Activated CD4-positive, alpha-beta T cell treated with anti-CD3 and anti-CD28 coated beads for 36 hours (primary cell): ENCODE data around the gene RASSF7. TPM values are rescaled to one million over a fixed set of nuclear protein-coding genes. Genes with fewer than 3 reads are reported as not detected.
"Not testable (repeated sequence)": the region's sequence is repeated elsewhere in the genome, so short reads cannot be mapped to it uniquely, and the experiment has no call there.

ENCODE experiments used
- ATAC-seq: fragments of 200-7000 bp; cut with Tn5 transposase; one replicate; pipeline ENCODE4 v1.10.0; 2021; ENCODE audit warnings: mild to moderate bottlenecking, moderate library complexity
- CTCF ChIA-PET: fragments of 350-600 bp; sonication (Branson Sonifier 250); formaldehyde crosslinking; loops from one replicate; lab custom pipeline; 2021; ENCODE audit warnings: antibody characterized with exemption; lab: Charles Lee
- POLR2A ChIA-PET: fragments of 350-600 bp; sonication (Branson Sonifier 250); formaldehyde crosslinking; loops from one replicate; lab custom pipeline; 2021; ENCODE audit warnings: antibody characterized with exemption, inconsistent platforms; lab: Charles Lee
- DNase-seq: peaks from one replicate; pipeline ENCODE4 v3.0.0-alpha.2; 2020
- H3K27ac Mint-ChIP-seq: one replicate; pipeline ENCODE4 v1.8.0; 2021; ENCODE audit warnings: mixed read lengths
- H3K27me3 Mint-ChIP-seq: one replicate; pipeline ENCODE4 v1.8.0; 2021; ENCODE audit warnings: mixed read lengths
- H3K36me3 Mint-ChIP-seq: one replicate; pipeline ENCODE4 v1.8.0; 2021; ENCODE audit warnings: low read depth, mixed read lengths
- H3K4me1 Mint-ChIP-seq: one replicate; pipeline ENCODE4 v1.8.0; 2021; ENCODE audit warnings: mixed read lengths
- H3K4me3 Mint-ChIP-seq: one replicate; pipeline ENCODE4 v1.8.0; 2021; ENCODE audit warnings: mild to moderate bottlenecking, moderate library complexity, mixed read lengths
- H3K9me3 Mint-ChIP-seq: one replicate; pipeline ENCODE4 v1.8.0; 2021; ENCODE audit warnings: low read depth, mixed read lengths
- intact Hi-C, 2 experiments: fragments of 100-400 bp; cut with DNase I in 1 of 2; cut with micrococcal nuclease in 1 of 2; formaldehyde crosslinking; loops; one replicate each; pipeline versions ENCODE4 v1.14.2 to v1.15.1; 2022 to 2024; cut with DNase I, micrococcal nuclease
- total RNA-seq, 2 experiments: library from RNA; stranded (reverse); gene quantifications; one replicate each; pipeline ENCODE4 v1.2.3, GENCODE V29; 2021

RASSF7 gene
- total RNA-seq = 10 to 100 TPM; 16.8 TPM

GRCh38 chr11:560305-561147 lies at the start of gene RASSF7, which contains the start of gene LMNTD2:
Gene RASSF7, plus strand, starts transcription at chr11:560970. Its CDS starts 799 bp downstream, at chr11:561769.
Gene LMNTD2, minus strand, starts transcription at chr11:560738. Its CDS starts 22 bp downstream, at chr11:560716.
- H3K36me3 Mint-ChIP-seq = peaks cover 1% of the 10 kb centered on the region
- intact Hi-C loops = loop anchor here (1.0 to 2.0 kb wide), 7 partner anchors 8 to 135 kb away; partner anchors contain the start of genes PHRF1 (in 2 of the 2), DEAF1 (in 1 of the 2), HRAS (in 1 of the 2) and RNH1 (in 1 of the 2)
- peak within 1 kb of the TSS; percentile 72 for H3K27ac Mint-ChIP-seq
- H3K4me1 Mint-ChIP-seq = peaks cover 8% of the 10 kb centered on the region
- DNase-seq (peak; percentile 97), ATAC-seq (peak; percentile 93)
- ChIA-PET POLR2A (no interaction called here), CTCF (interaction anchor here (1.0 to 1.6 kb wide), 4 partner anchors 15 to 187 kb away, joined by 3 to 7 read pairs (median 4); partner anchors contain the start of gene TALDO1)
- peak within 1 kb of the TSS; percentile 85 for H3K4me3 Mint-ChIP-seq
- H3K27me3 Mint-ChIP-seq = peaks cover 2% of the 10 kb centered on the region
- no peaks in the 10 kb centered on the region for H3K9me3 Mint-ChIP-seq

- Mint-ChIP-seq H3K9me3 (peaks cover 2% of the 10 kb centered on the region), H3K36me3 (peaks cover 32% of the 10 kb centered on the region), H3K27ac (no peak overlapping the region), H3K27me3 (no peaks in the 10 kb centered on the region), H3K4me1 (peaks cover 3% of the 10 kb centered on the region), H3K4me3 (no peak overlapping the region)
- ChIA-PET CTCF (interaction anchor here (0.6 to 0.9 kb wide), 2 partner anchors 8 to 165 kb away, joined by 3 to 5 read pairs; no protein-coding TSS in a partner anchor), POLR2A (interaction anchor here (0.6 kb wide), 1 partner anchor 65 kb away, joined by 3 read pairs; no protein-coding TSS in a partner anchor)
- ATAC-seq (no peak), DNase-seq (no peak)
- intact Hi-C loops = no loop called here
Observed at GRCh38 chr11:512761-513595, 47.8 kb upstream of the RASSF7 start.

GRCh38 chr11:514606-515005 lies 46.2 kb upstream of the RASSF7 start:
- ChIA-PET POLR2A (no interaction called here), CTCF (no interaction called here)
- peaks cover 28% of the 10 kb centered on the region for H3K36me3 Mint-ChIP-seq
- no peaks in the 10 kb centered on the region for H3K27me3 Mint-ChIP-seq
- no peak overlapping the region for H3K27ac Mint-ChIP-seq
- H3K9me3 Mint-ChIP-seq = peaks cover 2% of the 10 kb centered on the region
- peaks cover 3% of the 10 kb centered on the region for H3K4me1 Mint-ChIP-seq
- ATAC-seq (no peak), DNase-seq (no peak)
- no peak overlapping the region for H3K4me3 Mint-ChIP-seq
- intact Hi-C loops = no loop called here

GRCh38 chr11:515131-515530 lies 45.6 kb upstream of the RASSF7 start:
- Mint-ChIP-seq H3K4me1 (peaks cover 3% of the 10 kb centered on the region), H3K4me3 (no peak overlapping the region), H3K9me3 (peaks cover 2% of the 10 kb centered on the region), H3K36me3 (peaks cover 23% of the 10 kb centered on the region), H3K27ac (no peak overlapping the region), H3K27me3 (no peaks in the 10 kb centered on the region)
- no peak for DNase-seq
- ChIA-PET CTCF (interaction anchor here (0.6 kb wide), 1 partner anchor 101 kb away, joined by 3 read pairs; the partner anchor contains the start of gene IRF7), POLR2A (no interaction called here)
- intact Hi-C loops = no loop called here
- ATAC-seq = no peak

GRCh38 chr11:516400-516799 lies 44.4 kb upstream of the RASSF7 start:
- no peak overlapping the region for H3K4me3 Mint-ChIP-seq
- CTCF ChIA-PET = interaction anchor here (0.7 kb wide), 2 partner anchors 59 to 68 kb away, joined by 3 to 4 read pairs; no protein-coding TSS in a partner anchor

GRCh38 chr11:516918-517685 lies 43.7 kb upstream of the RASSF7 start:
- CTCF ChIA-PET = interaction anchor here (0.7 kb wide), 1 partner anchor 59 kb away, joined by 4 read pairs; no protein-coding TSS in a partner anchor
- peaks cover 15% of the 10 kb centered on the region for H3K36me3 Mint-ChIP-seq
- H3K4me3 Mint-ChIP-seq, H3K9me3 Mint-ChIP-seq, H3K27me3 Mint-ChIP-seq, intact Hi-C loops, DNase-seq, H3K27ac Mint-ChIP-seq, ATAC-seq, POLR2A ChIA-PET, H3K4me1 Mint-ChIP-seq: not testable (repeated sequence)

More at GRCh38 chr11:516400-516799, 44.4 kb upstream of the RASSF7 start:
- H3K27ac Mint-ChIP-seq = no peak overlapping the region
- H3K36me3 Mint-ChIP-seq = peaks cover 18% of the 10 kb centered on the region
- ATAC-seq (no peak), DNase-seq (no peak)
- H3K4me1 Mint-ChIP-seq = peaks cover 3% of the 10 kb centered on the region
- POLR2A ChIA-PET = no interaction called here
- peaks cover 2% of the 10 kb centered on the region for H3K9me3 Mint-ChIP-seq
- intact Hi-C loops = no loop called here
- H3K27me3 Mint-ChIP-seq = no peaks in the 10 kb centered on the region

- Mint-ChIP-seq H3K9me3 (peaks cover 2% of the 10 kb centered on the region), H3K4me3 (peak overlapping the region; percentile 67), H3K27me3 (no peaks in the 10 kb centered on the region), H3K4me1 (peaks cover 3% of the 10 kb centered on the region), H3K27ac (peak overlapping the region; percentile 85), H3K36me3 (peaks cover 9% of the 10 kb centered on the region)
- intact Hi-C loops = loop anchor here (1.0 to 2.0 kb wide), 8 partner anchors 11 to 282 kb away; partner anchors contain the start of genes RNH1 (in 2 of the 2), HRAS (in 1 of the 2), PSMD13 (in 1 of the 2) and SIRT3 (in 1 of the 2)
- ATAC-seq (peak; percentile 95), DNase-seq (peak; percentile 94)
- ChIA-PET POLR2A (interaction anchor here (0.5 to 1.3 kb wide), 3 partner anchors 12 to 252 kb away, joined by 3 to 6 read pairs (median 4); no protein-coding TSS in a partner anchor), CTCF (interaction anchor here (0.6 to 2.0 kb wide), 24 partner anchors 9 to 309 kb away, joined by 3 to 9 read pairs (median 4); partner anchors contain the start of genes PTDSS2 and RNH1)
Observed at GRCh38 chr11:518463-519202, 42.1 kb upstream of the RASSF7 start.

- ATAC-seq (no peak), DNase-seq (peak; percentile 61)
- peaks cover 3% of the 10 kb centered on the region for H3K4me1 Mint-ChIP-seq
Observed at GRCh38 chr11:520428-521176, 40.2 kb upstream of the RASSF7 start.

GRCh38 chr11:521177-521688 lies 39.5 kb upstream of the RASSF7 start:
- Mint-ChIP-seq H3K4me3 (no peak overlapping the region), H3K36me3 (peaks cover 2% of the 10 kb centered on the region), H3K9me3 (no peaks in the 10 kb centered on the region), H3K4me1 (peaks cover 3% of the 10 kb centered on the region), H3K27me3 (no peaks in the 10 kb centered on the region), H3K27ac (no peak overlapping the region)
- no peak for DNase-seq
- ATAC-seq = no peak
- ChIA-PET POLR2A (no interaction called here), CTCF (interaction anchor here (0.6 to 1.1 kb wide), 7 partner anchors 9 to 138 kb away, joined by 3 to 5 read pairs (median 3); no protein-coding TSS in a partner anchor)
- intact Hi-C loops = no loop called here

More at GRCh38 chr11:520428-521176, 40.2 kb upstream of the RASSF7 start:
- peaks cover 4% of the 10 kb centered on the region for H3K36me3 Mint-ChIP-seq
- H3K27ac Mint-ChIP-seq = no peak overlapping the region
- POLR2A ChIA-PET = no interaction called here
- intact Hi-C loops = no loop called here
- H3K4me3 Mint-ChIP-seq = no peak overlapping the region
- CTCF ChIA-PET = interaction anchor here (0.5 to 1.1 kb wide), 7 partner anchors 8 to 112 kb away, joined by 3 to 5 read pairs (median 3); no protein-coding TSS in a partner anchor
- H3K27me3 Mint-ChIP-seq = no peaks in the 10 kb centered on the region
- peaks cover 2% of the 10 kb centered on the region for H3K9me3 Mint-ChIP-seq
